ENCODE data around the gene DOCK9. TPM values are rescaled to one million over a fixed set of nuclear protein-coding genes. Genes with fewer than 3 reads are reported as not detected.

DOCK9 gene
- total RNA-seq, 1 experiment from 2014 or later, result 36.6 TPM

DNA sequence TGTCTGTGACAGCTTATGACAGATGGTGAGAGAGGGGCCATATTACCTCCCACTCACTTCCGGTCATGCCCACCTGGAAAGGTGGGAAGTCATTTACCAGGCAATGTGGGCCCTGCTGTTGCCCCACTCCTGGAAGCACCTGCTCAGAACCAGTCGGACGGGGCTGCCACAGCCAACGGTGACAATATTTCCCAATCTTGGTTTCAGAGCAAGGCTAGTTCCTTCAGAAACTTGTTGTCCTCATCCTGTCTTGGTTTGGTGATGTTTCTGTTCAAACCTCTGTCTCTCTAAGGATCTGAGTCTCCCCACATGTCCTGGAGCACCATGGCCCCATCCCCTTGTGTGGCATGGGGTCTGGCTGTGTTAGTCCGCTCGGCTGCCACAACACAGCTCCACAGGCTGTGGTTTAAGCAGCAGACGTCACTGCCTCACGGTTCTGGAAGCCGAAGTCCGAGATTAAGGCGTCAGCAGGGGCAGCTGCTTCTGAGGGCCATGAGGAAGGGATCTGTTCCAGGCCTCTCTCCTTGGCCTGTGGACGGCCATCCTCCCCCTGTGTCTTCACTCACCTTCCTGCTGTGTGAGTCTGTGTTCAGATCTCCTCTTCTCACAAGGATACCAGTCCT, 193.9 kb downstream of the DOCK9 start:
- Mint-ChIP-seq H3K36me3 (no peaks in the 10 kb centered on the region), H3K27me3 (ENCODE audit: low read depth) (no peaks in the 10 kb centered on the region; the same call in 1 of the 2 replicates), H3K4me3 (no peak overlapping the region), H3K9me3 (peaks cover 11% of the 10 kb centered on the region), H3K4me1 (peaks cover 5% of the 10 kb centered on the region), H3K27ac (no peak overlapping the region)
- ATAC-seq (no peak), DNase-seq (ENCODE audit: low spot score) (no peak)
- ChIA-PET POLR2A (no interaction called here), CTCF (no interaction called here)
- TF ChIP-seq KAT7 (CRISPR knock-in tag; IDR thresholded peaks at IDR 0.05; ENCODE audit: borderline replicate concordance), result no peak
- TF ChIP-seq, protein P1, sequence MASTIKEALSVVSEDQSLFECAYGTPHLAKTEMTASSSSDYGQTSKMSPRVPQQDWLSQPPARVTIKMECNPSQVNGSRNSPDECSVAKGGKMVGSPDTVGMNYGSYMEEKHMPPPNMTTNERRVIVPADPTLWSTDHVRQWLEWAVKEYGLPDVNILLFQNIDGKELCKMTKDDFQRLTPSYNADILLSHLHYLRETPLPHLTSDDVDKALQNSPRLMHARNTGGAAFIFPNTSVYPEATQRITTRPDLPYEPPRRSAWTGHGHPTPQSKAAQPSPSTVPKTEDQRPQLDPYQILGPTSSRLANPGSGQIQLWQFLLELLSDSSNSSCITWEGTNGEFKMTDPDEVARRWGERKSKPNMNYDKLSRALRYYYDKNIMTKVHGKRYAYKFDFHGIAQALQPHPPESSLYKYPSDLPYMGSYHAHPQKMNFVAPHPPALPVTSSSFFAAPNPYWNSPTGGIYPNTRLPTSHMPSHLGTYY (CRISPR knock-in tag; IDR thresholded peaks at IDR 0.05), result no peak
- TF ChIP-seq MXD4 (CRISPR knock-in tag; IDR thresholded peaks at IDR 0.05; ENCODE audit: borderline replicate concordance), result no peak
- TF ChIP-seq ZNF232 (CRISPR knock-in tag; IDR thresholded peaks at IDR 0.05), result no peak
- TF ChIP-seq, protein P2, sequence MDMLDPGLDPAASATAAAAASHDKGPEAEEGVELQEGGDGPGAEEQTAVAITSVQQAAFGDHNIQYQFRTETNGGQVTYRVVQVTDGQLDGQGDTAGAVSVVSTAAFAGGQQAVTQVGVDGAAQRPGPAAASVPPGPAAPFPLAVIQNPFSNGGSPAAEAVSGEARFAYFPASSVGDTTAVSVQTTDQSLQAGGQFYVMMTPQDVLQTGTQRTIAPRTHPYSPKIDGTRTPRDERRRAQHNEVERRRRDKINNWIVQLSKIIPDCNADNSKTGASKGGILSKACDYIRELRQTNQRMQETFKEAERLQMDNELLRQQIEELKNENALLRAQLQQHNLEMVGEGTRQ (CRISPR knock-in tag; IDR thresholded peaks at IDR 0.05), result no peak
- TF ChIP-seq, protein P3, sequence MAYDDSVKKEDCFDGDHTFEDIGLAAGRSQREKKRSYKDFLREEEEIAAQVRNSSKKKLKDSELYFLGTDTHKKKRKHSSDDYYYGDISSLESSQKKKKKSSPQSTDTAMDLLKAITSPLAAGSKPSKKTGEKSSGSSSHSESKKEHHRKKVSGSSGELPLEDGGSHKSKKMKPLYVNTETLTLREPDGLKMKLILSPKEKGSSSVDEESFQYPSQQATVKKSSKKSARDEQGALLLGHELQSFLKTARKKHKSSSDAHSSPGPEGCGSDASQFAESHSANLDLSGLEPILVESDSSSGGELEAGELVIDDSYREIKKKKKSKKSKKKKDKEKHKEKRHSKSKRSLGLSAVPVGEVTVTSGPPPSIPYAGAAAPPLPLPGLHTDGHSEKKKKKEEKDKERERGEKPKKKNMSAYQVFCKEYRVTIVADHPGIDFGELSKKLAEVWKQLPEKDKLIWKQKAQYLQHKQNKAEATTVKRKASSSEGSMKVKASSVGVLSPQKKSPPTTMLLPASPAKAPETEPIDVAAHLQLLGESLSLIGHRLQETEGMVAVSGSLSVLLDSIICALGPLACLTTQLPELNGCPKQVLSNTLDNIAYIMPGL (CRISPR knock-in tag; IDR thresholded peaks at IDR 0.05), result no peak
- TF ChIP-seq, protein P4, sequence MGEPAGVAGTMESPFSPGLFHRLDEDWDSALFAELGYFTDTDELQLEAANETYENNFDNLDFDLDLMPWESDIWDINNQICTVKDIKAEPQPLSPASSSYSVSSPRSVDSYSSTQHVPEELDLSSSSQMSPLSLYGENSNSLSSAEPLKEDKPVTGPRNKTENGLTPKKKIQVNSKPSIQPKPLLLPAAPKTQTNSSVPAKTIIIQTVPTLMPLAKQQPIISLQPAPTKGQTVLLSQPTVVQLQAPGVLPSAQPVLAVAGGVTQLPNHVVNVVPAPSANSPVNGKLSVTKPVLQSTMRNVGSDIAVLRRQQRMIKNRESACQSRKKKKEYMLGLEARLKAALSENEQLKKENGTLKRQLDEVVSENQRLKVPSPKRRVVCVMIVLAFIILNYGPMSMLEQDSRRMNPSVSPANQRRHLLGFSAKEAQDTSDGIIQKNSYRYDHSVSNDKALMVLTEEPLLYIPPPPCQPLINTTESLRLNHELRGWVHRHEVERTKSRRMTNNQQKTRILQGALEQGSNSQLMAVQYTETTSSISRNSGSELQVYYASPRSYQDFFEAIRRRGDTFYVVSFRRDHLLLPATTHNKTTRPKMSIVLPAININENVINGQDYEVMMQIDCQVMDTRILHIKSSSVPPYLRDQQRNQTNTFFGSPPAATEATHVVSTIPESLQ (CRISPR knock-in tag; IDR thresholded peaks at IDR 0.05), result no peak
- TF ChIP-seq ZNF671 (CRISPR knock-in tag; IDR thresholded peaks at IDR 0.05), result no peak
- TF ChIP-seq, protein P5, sequence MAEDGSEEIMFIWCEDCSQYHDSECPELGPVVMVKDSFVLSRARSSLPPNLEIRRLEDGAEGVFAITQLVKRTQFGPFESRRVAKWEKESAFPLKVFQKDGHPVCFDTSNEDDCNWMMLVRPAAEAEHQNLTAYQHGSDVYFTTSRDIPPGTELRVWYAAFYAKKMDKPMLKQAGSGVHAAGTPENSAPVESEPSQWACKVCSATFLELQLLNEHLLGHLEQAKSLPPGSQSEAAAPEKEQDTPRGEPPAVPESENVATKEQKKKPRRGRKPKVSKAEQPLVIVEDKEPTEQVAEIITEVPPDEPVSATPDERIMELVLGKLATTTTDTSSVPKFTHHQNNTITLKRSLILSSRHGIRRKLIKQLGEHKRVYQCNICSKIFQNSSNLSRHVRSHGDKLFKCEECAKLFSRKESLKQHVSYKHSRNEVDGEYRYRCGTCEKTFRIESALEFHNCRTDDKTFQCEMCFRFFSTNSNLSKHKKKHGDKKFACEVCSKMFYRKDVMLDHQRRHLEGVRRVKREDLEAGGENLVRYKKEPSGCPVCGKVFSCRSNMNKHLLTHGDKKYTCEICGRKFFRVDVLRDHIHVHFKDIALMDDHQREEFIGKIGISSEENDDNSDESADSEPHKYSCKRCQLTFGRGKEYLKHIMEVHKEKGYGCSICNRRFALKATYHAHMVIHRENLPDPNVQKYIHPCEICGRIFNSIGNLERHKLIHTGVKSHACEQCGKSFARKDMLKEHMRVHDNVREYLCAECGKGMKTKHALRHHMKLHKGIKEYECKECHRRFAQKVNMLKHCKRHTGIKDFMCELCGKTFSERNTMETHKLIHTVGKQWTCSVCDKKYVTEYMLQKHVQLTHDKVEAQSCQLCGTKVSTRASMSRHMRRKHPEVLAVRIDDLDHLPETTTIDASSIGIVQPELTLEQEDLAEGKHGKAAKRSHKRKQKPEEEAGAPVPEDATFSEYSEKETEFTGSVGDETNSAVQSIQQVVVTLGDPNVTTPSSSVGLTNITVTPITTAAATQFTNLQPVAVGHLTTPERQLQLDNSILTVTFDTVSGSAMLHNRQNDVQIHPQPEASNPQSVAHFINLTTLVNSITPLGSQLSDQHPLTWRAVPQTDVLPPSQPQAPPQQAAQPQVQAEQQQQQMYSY (CRISPR knock-in tag; IDR thresholded peaks at IDR 0.05), result no peak

DNA sequence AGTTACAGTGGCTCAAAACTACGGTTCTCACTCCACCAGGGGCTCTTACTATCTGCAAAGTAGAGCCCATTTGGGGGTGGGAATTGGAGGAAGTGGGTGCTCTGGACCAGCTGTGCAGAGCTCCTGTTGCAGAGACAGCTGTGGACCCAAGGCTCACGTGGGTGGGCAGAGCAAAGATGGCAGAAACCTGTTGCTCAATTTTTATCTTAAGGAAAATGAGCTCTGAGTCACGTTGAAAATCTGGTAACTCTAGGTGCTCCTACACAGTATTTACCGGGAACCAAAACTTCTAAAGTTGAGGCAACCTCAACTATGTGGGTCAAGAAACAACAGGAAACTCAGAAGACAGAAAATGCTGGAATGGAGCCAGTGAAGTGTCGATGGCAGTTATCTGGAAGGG, 195.2 kb downstream of the DOCK9 start:
- ATAC-seq (no peak), DNase-seq (ENCODE audit: low spot score) (no peak)
- H3K9me3 Mint-ChIP-seq, result peaks cover 10% of the 10 kb centered on the region
- peaks cover 11% of the 10 kb centered on the region for H3K4me1 Mint-ChIP-seq
- H3K36me3 Mint-ChIP-seq, result no peaks in the 10 kb centered on the region
- H3K27ac Mint-ChIP-seq, result no peak overlapping the region
- no peaks in the 10 kb centered on the region; the same call in 1 of the 2 replicates for H3K27me3 Mint-ChIP-seq (ENCODE audit: low read depth)
- CTCF ChIA-PET, result no interaction called here
- TF ChIP-seq MYBL2 (CRISPR knock-in tag; IDR thresholded peaks at IDR 0.05), result no peak
- no peak for TF ChIP-seq NR2C2 (CRISPR knock-in tag; IDR thresholded peaks at IDR 0.05)
- TF ChIP-seq, protein P6, sequence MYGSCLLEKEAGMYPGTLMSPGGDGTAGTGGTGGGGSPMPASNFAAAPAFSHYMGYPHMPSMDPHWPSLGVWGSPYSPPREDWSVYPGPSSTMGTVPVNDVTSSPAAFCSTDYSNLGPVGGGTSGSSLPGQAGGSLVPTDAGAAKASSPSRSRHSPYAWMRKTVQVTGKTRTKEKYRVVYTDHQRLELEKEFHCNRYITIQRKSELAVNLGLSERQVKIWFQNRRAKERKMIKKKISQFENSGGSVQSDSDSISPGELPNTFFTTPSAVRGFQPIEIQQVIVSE (CRISPR knock-in tag; IDR thresholded peaks at IDR 0.05; ENCODE audit: borderline replicate concordance), result no peak
- no peak for TF ChIP-seq TEAD4 (CRISPR knock-in tag; IDR thresholded peaks at IDR 0.05)
- TF ChIP-seq, protein P7, sequence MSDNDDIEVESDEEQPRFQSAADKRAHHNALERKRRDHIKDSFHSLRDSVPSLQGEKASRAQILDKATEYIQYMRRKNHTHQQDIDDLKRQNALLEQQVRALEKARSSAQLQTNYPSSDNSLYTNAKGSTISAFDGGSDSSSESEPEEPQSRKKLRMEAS (CRISPR knock-in tag; IDR thresholded peaks at IDR 0.05), result no peak
- POLR2A ChIA-PET, result no interaction called here
- H3K4me3 Mint-ChIP-seq, result no peak overlapping the region

All from WTC11 (cell line).